Subcutaneous abdominal adipose tissue (tissue), 5 donors: Measurements from ENCODE around the gene ITGA3.

ENCODE experiments used
- H3K27ac ChIP-seq: one replicate; pipeline ENCODE4 v1.7.0; 2013; ENCODE audit warnings: low read depth, mild to moderate bottlenecking, inconsistent platforms, low read length, moderate library complexity
- H3K27me3 ChIP-seq, 5 donors: one replicate each; pipeline ENCODE4 v1.7.0; 2013; ENCODE audit warnings: low read length in 5 of 5, inconsistent platforms in 1 of 5; ENCODE audit not compliant: control insufficient read depth in 5 of 5, insufficient read depth in 4 of 5
- H3K36me3 ChIP-seq, 5 donors: one replicate each; pipeline ENCODE4 v1.7.0; 2013; ENCODE audit warnings: low read length in 5 of 5; ENCODE audit not compliant: control insufficient read depth in 5 of 5, insufficient read depth in 5 of 5
- H3K4me1 ChIP-seq, 5 donors: one replicate each; pipeline ENCODE4 v1.7.0; 2013; ENCODE audit warnings: low read length in 5 of 5, mild to moderate bottlenecking in 3 of 5, moderate library complexity in 1 of 5; ENCODE audit not compliant: control insufficient read depth in 5 of 5, insufficient read depth in 5 of 5
- H3K4me3 ChIP-seq, 5 donors: one replicate each; pipeline ENCODE4 v1.7.0; 2013; ENCODE audit warnings: low read length in 5 of 5, low read depth in 1 of 5
- H3K9ac ChIP-seq, 5 donors: one replicate each; pipeline ENCODE4 v1.7.0; 2013; ENCODE audit warnings: low read length in 5 of 5, mild to moderate bottlenecking in 4 of 5, moderate library complexity in 3 of 5
- H3K9me3 ChIP-seq, 5 donors: one replicate each; pipeline ENCODE4 v1.7.0; 2013; ENCODE audit warnings: low read length in 5 of 5; ENCODE audit not compliant: control insufficient read depth in 5 of 5
- donor health status: healthy.
- donor health status: healthy.
- donor health status: healthy.
- donor health status: healthy.
- donor health status: healthy.

The ITGA3 gene

GRCh38 chr17:50023520-50023919, 32.4 kb upstream of the ITGA3 start:
- no peak overlapping the region for H3K4me3 ChIP-seq
- H3K27me3 ChIP-seq: peaks cover 11 to 16% (median 13%) of the 10 kb centered on the region in 5 donors
- H3K9me3 ChIP-seq: peaks cover 0 to 4% (median 0%) of the 10 kb centered on the region in 5 donors
- no peak overlapping the region for H3K27ac ChIP-seq
- H3K9ac ChIP-seq: no peak overlapping the region
- no peaks in the 10 kb centered on the region for H3K36me3 ChIP-seq
- H3K4me1 ChIP-seq: peaks cover 1 to 28% (median 11%) of the 10 kb centered on the region in 5 donors

DNA sequence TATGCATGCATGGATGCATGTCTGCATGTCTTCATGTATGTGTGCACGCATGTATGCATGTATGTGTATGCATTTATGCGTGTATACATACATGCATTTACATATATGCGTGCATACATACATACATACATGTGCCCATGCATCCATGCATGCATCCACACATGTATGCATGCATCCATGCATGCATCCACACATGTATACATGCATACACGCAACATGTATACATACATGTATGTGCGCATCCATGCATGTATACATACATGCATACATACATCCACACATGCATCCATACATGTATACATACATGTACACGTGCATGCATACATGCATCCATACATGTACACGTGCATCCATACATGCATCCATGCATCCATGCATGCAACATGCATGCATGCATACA, 31.1 kb upstream of the ITGA3 start:
- no peak overlapping the region for H3K9ac ChIP-seq
- no peak overlapping the region for H3K27ac ChIP-seq
- peaks cover 0 to 4% (median 0%) of the 10 kb centered on the region in 5 donors for H3K9me3 ChIP-seq
- no peaks in the 10 kb centered on the region for H3K36me3 ChIP-seq
- H3K4me3 ChIP-seq: no peak overlapping the region
- peaks cover 1 to 28% (median 11%) of the 10 kb centered on the region in 5 donors for H3K4me1 ChIP-seq
- H3K27me3 ChIP-seq: peaks cover 18 to 21% (median 19%) of the 10 kb centered on the region in 5 donors

- Histone ChIP-seq H3K9me3 (peaks cover 0 to 4% (median 0%) of the 10 kb centered on the region in 5 donors), H3K27ac (no peak overlapping the region), H3K36me3 (no peaks in the 10 kb centered on the region), H3K4me1 (peaks cover 1 to 28% (median 11%) of the 10 kb centered on the region in 5 donors), H3K27me3 (peaks cover 18 to 21% (median 19%) of the 10 kb centered on the region in 5 donors), H3K4me3 (no peak overlapping the region), H3K9ac (no peak overlapping the region)
Observed at GRCh38 chr17:50026046-50026675, 29.7 kb upstream of the ITGA3 start.

DNA sequence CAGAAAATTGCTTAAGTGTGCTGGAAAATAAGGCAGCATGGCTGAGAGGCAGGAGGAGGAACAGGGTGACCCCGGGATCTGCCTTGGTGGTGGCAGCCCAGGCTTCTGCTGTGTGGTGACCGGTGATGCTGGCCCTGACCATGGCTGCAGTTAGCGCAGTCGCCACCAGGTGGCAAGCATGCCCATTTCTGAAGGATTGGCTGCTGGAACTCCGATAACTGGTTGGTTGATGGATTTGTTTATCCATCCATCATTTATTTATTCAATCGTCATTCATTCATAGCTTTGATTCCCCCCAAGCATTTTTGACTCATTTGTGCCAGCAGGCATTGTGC, 29.1 kb upstream of the ITGA3 start:
- peaks cover 18 to 21% (median 19%) of the 10 kb centered on the region in 5 donors for H3K27me3 ChIP-seq
- no peak overlapping the region for H3K27ac ChIP-seq
- no peak overlapping the region for H3K9ac ChIP-seq
- peak overlapping the region in 1 of 5 donors; percentile 25 for H3K4me3 ChIP-seq
- H3K36me3 ChIP-seq: no peaks in the 10 kb centered on the region
- H3K4me1 ChIP-seq: peaks cover 1 to 28% (median 11%) of the 10 kb centered on the region in 5 donors
- H3K9me3 ChIP-seq: peaks cover 0 to 4% (median 0%) of the 10 kb centered on the region in 5 donors

DNA sequence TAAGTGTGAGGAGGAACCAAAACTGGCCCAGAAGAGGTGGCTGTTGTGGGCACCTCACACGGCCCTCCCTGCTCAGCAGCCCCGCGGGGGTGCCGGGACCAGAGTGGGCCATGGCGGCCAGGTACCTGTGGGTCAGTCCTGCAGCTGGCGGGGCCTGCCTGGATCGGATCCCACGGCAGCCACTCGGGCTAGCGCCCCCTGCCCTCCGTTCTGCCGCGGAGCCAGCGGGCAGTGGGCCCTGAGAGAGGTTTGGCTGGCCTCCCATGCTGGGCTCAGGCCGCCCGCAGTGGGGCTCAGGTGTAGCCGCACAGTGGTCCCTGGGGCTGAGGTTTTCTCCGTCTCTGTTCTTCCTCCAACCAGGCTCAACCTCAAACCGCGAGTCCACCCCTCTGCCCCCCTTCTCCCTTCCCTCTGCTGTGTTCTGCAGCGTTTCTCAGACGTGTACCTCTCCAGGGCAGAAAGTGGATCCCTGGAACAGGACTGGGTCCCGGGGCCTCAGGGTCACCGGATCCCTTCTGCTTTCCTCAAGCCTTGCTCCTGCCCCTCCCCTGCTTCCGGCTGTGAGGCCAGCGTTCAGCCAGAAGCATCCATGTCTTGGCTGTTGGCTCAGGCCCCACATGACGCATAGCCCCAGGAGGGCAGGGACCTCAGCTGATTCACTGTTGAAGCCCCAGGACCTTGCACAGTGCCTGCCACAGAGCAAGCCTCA, 28.6 kb upstream of the ITGA3 start:
- peak overlapping the region in 2 of 5 donors; percentile 25 to 35 for H3K4me3 ChIP-seq
- H3K27ac ChIP-seq: no peak overlapping the region
- H3K9ac ChIP-seq: no peak overlapping the region
- H3K4me1 ChIP-seq: peaks cover 1 to 24% (median 11%) of the 10 kb centered on the region in 5 donors
- peaks cover 0 to 4% (median 0%) of the 10 kb centered on the region in 5 donors for H3K9me3 ChIP-seq
- H3K36me3 ChIP-seq: no peaks in the 10 kb centered on the region
- H3K27me3 ChIP-seq: peaks cover 16 to 21% (median 19%) of the 10 kb centered on the region in 5 donors

- H3K4me3 ChIP-seq: peak overlapping the region in 1 of 5 donors; percentile 35
- peaks cover 1 to 17% (median 11%) of the 10 kb centered on the region in 5 donors for H3K4me1 ChIP-seq
- H3K27me3 ChIP-seq: peaks cover 16 to 21% (median 19%) of the 10 kb centered on the region in 5 donors
- H3K36me3 ChIP-seq: no peaks in the 10 kb centered on the region
- H3K9ac ChIP-seq: no peak overlapping the region
- peaks cover 0 to 4% (median 0%) of the 10 kb centered on the region in 5 donors for H3K9me3 ChIP-seq
- no peak overlapping the region for H3K27ac ChIP-seq
Observed at GRCh38 chr17:50027881-50028735, 27.8 kb upstream of the ITGA3 start.

DNA sequence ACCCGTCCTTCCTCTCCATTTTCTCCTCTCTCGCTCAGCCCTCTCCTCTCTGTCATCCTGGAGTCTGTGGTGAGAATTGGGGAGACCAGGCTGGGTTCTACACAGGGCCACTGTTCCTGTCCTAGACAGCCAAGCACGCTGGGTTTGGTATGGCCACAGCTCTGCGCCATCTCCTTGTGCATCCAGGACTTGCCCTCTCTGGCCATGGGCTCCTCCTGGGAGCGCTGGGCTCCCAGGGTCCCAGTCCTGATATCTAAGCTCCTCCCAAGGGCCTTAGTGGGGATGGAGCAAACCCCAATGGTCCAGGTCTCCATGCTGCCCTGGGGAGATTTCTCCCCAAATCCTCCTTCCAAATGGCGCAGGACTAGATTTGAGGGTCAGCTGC, 27.2 kb upstream of the ITGA3 start:
- Histone ChIP-seq H3K9me3 (peaks cover 0 to 4% (median 0%) of the 10 kb centered on the region in 5 donors), H3K9ac (no peak overlapping the region), H3K4me1 (peaks cover 1 to 16% (median 11%) of the 10 kb centered on the region in 5 donors), H3K27ac (no peak overlapping the region), H3K36me3 (no peaks in the 10 kb centered on the region), H3K4me3 (no peak overlapping the region), H3K27me3 (peaks cover 16 to 21% (median 19%) of the 10 kb centered on the region in 5 donors)

- Histone ChIP-seq H3K9me3 (peaks cover 0 to 4% (median 0%) of the 10 kb centered on the region in 5 donors), H3K36me3 (no peaks in the 10 kb centered on the region), H3K4me1 (peaks cover 1 to 16% (median 11%) of the 10 kb centered on the region in 5 donors), H3K9ac (no peak overlapping the region), H3K4me3 (no peak overlapping the region), H3K27me3 (peaks cover 16 to 21% (median 19%) of the 10 kb centered on the region in 5 donors), H3K27ac (no peak overlapping the region)
Observed at GRCh38 chr17:50029185-50029584, 26.7 kb upstream of the ITGA3 start.

DNA sequence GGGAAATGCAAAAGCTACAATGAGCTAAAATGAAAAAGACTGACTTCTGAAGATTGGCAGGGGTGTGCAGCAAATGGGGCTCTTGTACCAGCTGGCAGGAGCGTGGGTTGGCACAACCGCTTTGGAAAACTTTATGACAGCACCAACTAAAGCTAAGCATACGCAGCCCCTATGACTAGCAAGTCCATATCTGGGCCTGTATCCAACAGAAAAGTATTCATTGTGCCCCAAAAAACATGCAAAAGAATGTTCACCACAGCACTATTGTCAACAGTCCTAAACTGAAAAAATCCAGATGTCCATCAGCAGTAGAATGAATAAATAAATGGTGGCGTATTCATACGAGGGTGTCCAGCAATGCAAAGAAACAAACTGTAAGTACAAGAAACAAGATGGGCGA, 22.6 kb upstream of the ITGA3 start:
- Histone ChIP-seq H3K27me3 (peaks cover 7 to 22% (median 12%) of the 10 kb centered on the region in 5 donors), H3K9me3 (no peaks in the 10 kb centered on the region), H3K36me3 (no peaks in the 10 kb centered on the region), H3K4me1 (peaks cover 0 to 5% (median 0%) of the 10 kb centered on the region in 5 donors), H3K27ac (no peak overlapping the region), H3K9ac (no peak overlapping the region), H3K4me3 (no peak overlapping the region)
